H1 (cell line): ENCODE results near the gene TTLL5. TPM values are rescaled to one million over a fixed set of nuclear protein-coding genes. Genes with fewer than 3 reads are reported as not detected.

Source experiments
- CTCF ChIA-PET: fragments of 300-600 bp; sonication (Branson Sonifier 250); formaldehyde crosslinking; loops from one replicate; lab custom pipeline; 2021; ENCODE audit not compliant: partially characterized antibody; lab: Charles Lee
- POLR2A ChIA-PET: fragments of 300-600 bp; sonication (Branson Sonifier 250); formaldehyde crosslinking; loops from one replicate; lab custom pipeline; 2021; ENCODE audit warnings: inconsistent platforms; ENCODE audit not compliant: partially characterized antibody; lab: Charles Lee
- DNase-seq, 2 experiments: peaks; one replicate each; pipeline versions ENCODE4 v3.0.0 to v3.0.0-alpha.2; 2010 to 2022; ENCODE audit warnings: low spot score in 2 of 2, low read depth in 1 of 2, mixed read lengths in 1 of 2
- FAIRE-seq: peaks from 2 replicates; lab custom pipeline; 2011; peaks lifted over from hg19 to GRCh38; lab: Jason Lieb, UNC
- H2AFZ ChIP-seq: 2 replicates; pipeline ENCODE4 v1.8.1; 2012; ENCODE audit warnings: low read length, inconsistent platforms
- H2AK5ac ChIP-seq: 2 replicates; pipeline ENCODE4 v1.6.1; 2013; ENCODE audit warnings: low read depth, low read length
- H2BK120ac ChIP-seq: replicated peaks from 2 replicates; pipeline ENCODE3; 2013; ENCODE audit warnings: low read depth, low read length, inconsistent platforms
- H2BK12ac ChIP-seq: 2 replicates; pipeline ENCODE4 v1.6.1; 2013; ENCODE audit warnings: low read depth, low read length
- H2BK15ac ChIP-seq: 2 replicates; pipeline ENCODE4 v1.6.1; 2013; ENCODE audit warnings: low read length
- H2BK20ac ChIP-seq: 2 replicates; pipeline ENCODE4 v1.6.1; 2013; ENCODE audit warnings: low read length
- H2BK5ac ChIP-seq: 2 replicates; pipeline ENCODE4 v1.6.1; 2013; ENCODE audit warnings: low read depth, low read length
- H3K14ac ChIP-seq: 2 replicates; pipeline ENCODE4 v1.6.1; 2013; ENCODE audit warnings: inconsistent platforms; ENCODE audit not compliant: insufficient read length
- H3K18ac ChIP-seq: 2 replicates; pipeline ENCODE4 v1.6.1; 2013; ENCODE audit warnings: low read length; ENCODE audit errors: extremely low read depth
- H3K23ac ChIP-seq: 2 replicates; pipeline ENCODE4 v1.6.1; 2013; ENCODE audit warnings: inconsistent platforms; ENCODE audit not compliant: insufficient read length
- H3K23me2 ChIP-seq: 2 replicates; pipeline ENCODE4 v1.6.1; 2013; ENCODE audit warnings: low read depth, low read length
- H3K27ac ChIP-seq: 2 replicates; pipeline ENCODE4 v1.6.1; 2011; ENCODE audit warnings: low read depth, low read length, inconsistent platforms
- H3K27me3 ChIP-seq, 4 experiments: replicated peaks in 1 of 4; 1 replicate in 1 of 4; 2 replicates in 3 of 4; pipeline versions ENCODE4 v1.6.1 to v1.8.1; 2011 to 2013; ENCODE audit warnings: low read length in 3 of 4, mild to moderate bottlenecking in 3 of 4, inconsistent platforms in 2 of 4, mixed read lengths in 2 of 4, moderate library complexity in 1 of 4; ENCODE audit not compliant: control insufficient read depth in 3 of 4, insufficient read depth in 3 of 4; ENCODE audit errors: extremely low read depth in 1 of 4
- H3K36me3 ChIP-seq, 4 experiments: 2 replicates each; pipeline versions ENCODE4 v1.6.1 to v1.8.1; 2011 to 2013; ENCODE audit warnings: mild to moderate bottlenecking in 4 of 4, low read length in 3 of 4, moderate library complexity in 2 of 4, control low read depth in 1 of 4, inconsistent platforms in 1 of 4; ENCODE audit not compliant: insufficient read depth in 4 of 4, control insufficient read depth in 2 of 4
- H3K4ac ChIP-seq: replicated peaks from 2 replicates; pipeline ENCODE3; 2013; ENCODE audit warnings: low read length, low read depth, mixed read lengths, inconsistent platforms; ENCODE audit not compliant: insufficient read length
- H3K4me1 ChIP-seq, 4 experiments: replicated peaks in 1 of 4; 1 replicate in 1 of 4; 2 replicates in 3 of 4; pipeline versions ENCODE4 v1.6.1 to v1.8.1; 2011 to 2013; ENCODE audit warnings: low read length in 3 of 4, inconsistent platforms in 2 of 4, mixed read lengths in 1 of 4; ENCODE audit not compliant: insufficient read depth in 4 of 4, control insufficient read depth in 3 of 4
- H3K4me2 ChIP-seq, 2 experiments: 2 replicates each; pipeline versions ENCODE4 v1.6.1 to v1.8.1; 2011 to 2013; ENCODE audit warnings: low read depth in 2 of 2, low read length in 2 of 2, control low read depth in 1 of 2, inconsistent platforms in 1 of 2, mild to moderate bottlenecking in 1 of 2; ENCODE audit not compliant: insufficient read depth in 1 of 2
- H3K4me3 ChIP-seq, 4 experiments: fragments of 200-600, 300-600 bp in 1 of 4; sonication (generic), shearing (Covaris generic), sonication (Bioruptor Twin) in 1 of 4; 2 replicates each; pipeline versions ENCODE4 v1.5.1 to v1.8.1; 2011 to 2016; ENCODE audit warnings: low read length in 4 of 4, low read depth in 3 of 4, control low read depth in 2 of 4, inconsistent platforms in 2 of 4, mild to moderate bottlenecking in 2 of 4, mixed read lengths in 1 of 4, moderate library complexity in 1 of 4; ENCODE audit not compliant: insufficient read depth in 2 of 4; ENCODE audit errors: extremely low read depth in 1 of 4
- H3K56ac ChIP-seq: replicated peaks from 2 replicates; pipeline ENCODE3; 2013; ENCODE audit warnings: low read depth, mild to moderate bottlenecking, mixed read lengths, low read length, inconsistent platforms; ENCODE audit not compliant: insufficient read length
- H3K79me1 ChIP-seq: 2 replicates; pipeline ENCODE4 v1.6.1; 2013; ENCODE audit warnings: low read depth, low read length, control low read depth
- H3K79me2 ChIP-seq, 2 experiments: 2 replicates each; pipeline versions ENCODE4 v1.6.1 to v1.8.1; 2012 to 2013; ENCODE audit warnings: low read length in 2 of 2, mild to moderate bottlenecking in 2 of 2, inconsistent platforms in 1 of 2; ENCODE audit not compliant: insufficient read depth in 2 of 2, control insufficient read depth in 1 of 2
- H3K9ac ChIP-seq, 4 experiments: replicated peaks in 1 of 4; 1 replicate in 1 of 4; 2 replicates in 3 of 4; pipeline versions ENCODE4 v1.6.1 to v1.8.1; 2011 to 2013; ENCODE audit warnings: low read depth in 3 of 4, low read length in 3 of 4, control low read depth in 2 of 4, mild to moderate bottlenecking in 2 of 4, moderate library complexity in 2 of 4, inconsistent platforms in 1 of 4; ENCODE audit errors: extremely low read depth in 1 of 4
- H3K9me3 ChIP-seq, 2 experiments: 2 replicates each; pipeline versions ENCODE4 v1.6.1 to v1.8.1; 2012 to 2013; ENCODE audit warnings: mild to moderate bottlenecking in 2 of 2, moderate library complexity in 2 of 2, control low read depth in 1 of 2, inconsistent platforms in 1 of 2, low read depth in 1 of 2, low read length in 1 of 2, mixed read lengths in 1 of 2; ENCODE audit not compliant: insufficient read depth in 2 of 2
- H4K20me1 ChIP-seq, 2 experiments: replicated peaks in 1 of 2; 2 replicates each; pipeline versions ENCODE3 to v1.8.1; 2011 to 2013; ENCODE audit warnings: inconsistent platforms in 2 of 2, low read length in 2 of 2, mild to moderate bottlenecking in 1 of 2; ENCODE audit not compliant: insufficient read depth in 2 of 2, control insufficient read depth in 1 of 2
- H4K5ac ChIP-seq: 2 replicates; pipeline ENCODE4 v1.6.1; 2013; ENCODE audit warnings: low read length, low read depth, mixed read lengths, inconsistent platforms; ENCODE audit not compliant: insufficient read length
- H4K8ac ChIP-seq: 2 replicates; pipeline ENCODE4 v1.8.0; 2013; ENCODE audit warnings: mild to moderate bottlenecking, moderate library complexity, low read length, inconsistent platforms; ENCODE audit not compliant: insufficient read depth; ENCODE audit errors: extremely low read depth
- H4K91ac ChIP-seq: replicated peaks from 2 replicates; pipeline ENCODE3; 2013; ENCODE audit warnings: low read length, mixed read lengths, inconsistent platforms; ENCODE audit not compliant: insufficient read length
- CBX8 ChIP-seq: fragments of 300-800, 300-1000 bp; sonication (generic); IDR thresholded peaks from 2 replicates; pipeline ENCODE4 v1.7.1; 2016; ENCODE audit warnings: low read depth, low read length, borderline replicate concordance
- CEBPB ChIP-seq: IDR thresholded peaks from 2 replicates; pipeline ENCODE4 v1.6.1; 2012; ENCODE audit warnings: low read depth, low read length
- CHD1 ChIP-seq: IDR thresholded peaks from 2 replicates; pipeline ENCODE4 v1.6.1; 2012; ENCODE audit warnings: low read depth, low read length, improper control_type of control experiment
- CREB1 ChIP-seq: IDR thresholded peaks from 2 replicates; pipeline ENCODE4 v1.6.1; 2012; ENCODE audit warnings: inconsistent platforms
- EZH2 ChIP-seq: fragments of 200-600 bp; sonication (generic); IDR thresholded peaks from 2 replicates; pipeline ENCODE4 v1.7.1; 2012; ENCODE audit warnings: low read depth, mild to moderate bottlenecking, moderate library complexity, low read length, inconsistent platforms; ENCODE audit not compliant: severe bottlenecking
- KDM1A ChIP-seq: fragments of 200-600, 300-600 bp; sonication (generic); IDR thresholded peaks from 2 replicates; pipeline ENCODE4 v1.7.1; 2016; ENCODE audit warnings: mild to moderate bottlenecking, low read length, borderline replicate concordance
- NRF1 ChIP-seq: IDR thresholded peaks from 2 replicates; pipeline ENCODE4 v1.6.1; 2011; ENCODE audit warnings: mild to moderate bottlenecking, low read depth, low read length, improper control_type of control experiment
- PHF8 ChIP-seq: fragments of 200-600 bp; sonication (generic); conservative IDR thresholded peaks from 2 replicates; pipeline ENCODE4 v1.7.1; 2012; ENCODE audit warnings: low read depth, mild to moderate bottlenecking, inconsistent platforms, low read length, moderate library complexity
- RNF2 ChIP-seq: fragments of 200-900, 300-1000 bp; sonication (generic); IDR thresholded peaks from 2 replicates; pipeline ENCODE4 v1.7.1; 2016; ENCODE audit warnings: borderline replicate concordance, low read depth, mild to moderate bottlenecking, antibody characterized with exemption, low read length; ENCODE audit not compliant: poor library complexity, severe bottlenecking; ENCODE audit errors: missing control alignments
- SP1 ChIP-seq: IDR thresholded peaks from 2 replicates; pipeline ENCODE4 v1.6.1; 2011; ENCODE audit warnings: low read depth, low read length
- SP4 ChIP-seq: IDR thresholded peaks from 2 replicates; pipeline ENCODE4 v1.6.1; 2012; ENCODE audit warnings: low read length, inconsistent platforms
- WGBS, 2 experiments: shearing (Covaris generic) in 1 of 2; methylation state at CpG; one replicate each; pipeline versions ENCODE4 v1.1.6 to v1.1.7; 2013 to 2015; ENCODE audit warnings: low lambda C conversion rate in 2 of 2, mixed read lengths in 2 of 2, inconsistent platforms in 1 of 2, low coverage in 1 of 2, missing lambda C conversion rate in 1 of 2; ENCODE audit not compliant: insufficient replicate concordance in 2 of 2, insufficient coverage in 1 of 2, insufficient read length in 1 of 2; ENCODE audit errors: extremely low coverage in 1 of 2, missing lambda C conversion rate in 1 of 2; 5-methylcytosine and 5-hydroxymethylcytosine counted together
- polyA plus RNA-seq, 7 experiments: library from polyadenylated mRNA; depleted of rRNA in 3 of 7; stranded (reverse) in 5 of 7; unstranded in 2 of 7; fragments of >200 nt in 5 of 7; fragments of 200-250 nt in 2 of 7; gene quantifications; 1 replicate in 5 of 7; 2 replicates in 1 of 7; 4 replicates in 1 of 7; pipeline versions ENCODE4 v1.2.1 to v1.2.3, GENCODE V29; 2011 to 2013; ENCODE audit warnings: missing spikeins in 2 of 7, mixed read lengths in 2 of 7
- total RNA-seq: library from RNA; stranded (reverse); fragmentation: NEBNext Ultra II Directional; extraction: Animal tissue kit (Norgen Biotek cat#: 25700); gene quantifications from 2 replicates; pipeline ENCODE4 v1.2.1, GENCODE V29; 2021

Gene TTLL5
- total and polyA plus RNA-seq, 2 of the 8 experiments (the other 6 are each of a cell fraction or from before 2014, with no cell fraction given) = 16.1 to 45.9 TPM

DNA sequence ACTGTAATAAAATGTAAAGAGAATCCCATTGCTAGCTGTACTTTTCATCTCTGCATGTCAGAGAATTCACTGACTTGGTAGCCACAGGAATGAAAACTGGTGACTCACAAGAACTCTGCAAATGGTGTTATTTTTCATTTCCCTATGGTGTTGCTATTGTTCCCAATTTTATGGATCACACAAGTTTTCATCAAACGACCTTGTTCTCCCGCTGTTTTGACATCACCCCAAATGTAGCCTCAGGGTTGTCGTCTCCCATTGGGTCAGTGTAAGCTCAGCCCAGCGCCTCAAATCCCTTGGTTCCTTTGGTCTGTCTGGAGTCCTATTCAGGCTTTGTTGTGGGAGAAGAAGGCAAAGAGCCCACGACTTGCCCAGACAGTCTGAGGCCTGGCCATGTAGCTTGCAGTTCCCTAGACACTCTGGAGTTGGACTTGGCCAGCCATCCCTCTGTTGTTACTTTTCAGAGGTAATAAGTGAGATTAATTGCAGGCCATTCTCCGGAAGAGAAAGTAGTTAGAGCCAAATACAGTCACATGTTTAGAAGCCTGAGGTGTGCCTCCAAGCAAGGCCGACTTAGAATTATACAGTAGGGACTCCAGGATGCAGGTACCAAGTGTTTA is 161.6 kb downstream of the TTLL5 start:
- 85% methylated on average over 7 of the region's 7 CpGs; no CpG with 5 or more reads in 1 of the 2 experiments for WGBS, 2 experiments
- Histone ChIP-seq H3K18ac (no peak overlapping the region), H3K4ac (no peak overlapping the region), H4K20me1 (peaks cover 0 to 2% of the 10 kb centered on the region in 2 experiments), H3K4me1 (no peaks in the 10 kb centered on the region), H3K36me3 (peaks cover 0 to 9% (median 3%) of the 10 kb centered on the region in 4 experiments; a peak in 3 of 8 replicates), H3K56ac (no peak overlapping the region), H3K9ac (no peak overlapping the region), H2BK20ac (no peak overlapping the region), H4K91ac (no peak overlapping the region), H4K8ac (no peak overlapping the region), H3K4me2 (no peak overlapping the region), H4K5ac (no peak overlapping the region), H3K4me3 (no peak overlapping the region), H3K27ac (no peak overlapping the region), H2BK5ac (no peak overlapping the region), H3K27me3 (peaks cover 0 to 1% (median 0%) of the 10 kb centered on the region in 4 experiments; a peak in 1 of 7 replicates), H2BK120ac (no peak overlapping the region), H2AK5ac (no peak overlapping the region), H3K14ac (no peak overlapping the region), H2BK12ac (no peak overlapping the region), H3K79me1 (no peaks in the 10 kb centered on the region), H2AFZ (no peak overlapping the region), H3K9me3 (no peaks in the 10 kb centered on the region), H3K23ac (no peak overlapping the region), H2BK15ac (no peak overlapping the region), H3K79me2 (no peaks in the 10 kb centered on the region), H3K23me2 (no peaks in the 10 kb centered on the region)
- no peak for FAIRE-seq
- DNase-seq = no peak
- ChIA-PET CTCF (interaction anchor here (1.0 to 1.6 kb wide), 8 partner anchors 9 to 658 kb away, joined by 3 to 5 read pairs (median 3); no protein-coding TSS in a partner anchor), POLR2A (no interaction called here)
- TF ChIP-seq KDM1A (no peak), CBX8 (no peak), SP1 (no peak), CHD1 (no peak), RNF2 (no peak), CEBPB (no peak), EZH2 (no peak), SP4 (no peak), NRF1 (no peak), CREB1 (no peak), PHF8 (no peak)
